SK-MEL-5 (cell line): Measurements from ENCODE around the gene DTD1. TPM values are rescaled to one million over a fixed set of nuclear protein-coding genes. Genes with fewer than 3 reads are reported as not detected.

Experiments used
- DNase-seq: peaks from one replicate; pipeline ENCODE4 v3.0.0-alpha.2; 2016; ENCODE audit warnings: low read depth, low spot score
- in situ Hi-C: cut with HindIII; loops from 2 replicates; pipeline ENCODE4 v1.10.0; 2016; ENCODE audit warnings: low sequenced_read_pairs, high pct_unique_total_duplicates, low pct_unique_long_range_greater_than_20kb
- total RNA-seq: library from RNA; depleted of rRNA; stranded (reverse); fragments of >200 nt; shearing (Covaris generic); gene quantifications from 2 replicates; pipeline ENCODE4 v1.2.3, GENCODE V29; 2014

Gene DTD1
- total RNA-seq, 1 experiment from 2014 or later = 82.0 TPM

GRCh38 chr20:18683839-18684238 is 96.0 kb downstream of the DTD1 start:
- no peak for DNase-seq
- in situ Hi-C loops = no loop called here

GRCh38 chr20:18684775-18685174 is 96.9 kb downstream of the DTD1 start:
- no peak for DNase-seq
- in situ Hi-C loops = no loop called here

- DNase-seq = no peak
- in situ Hi-C loops = no loop called here
Measured at GRCh38 chr20:18685406-18685805, 97.6 kb downstream of the DTD1 start.

- in situ Hi-C loops = no loop called here
- no peak for DNase-seq
Measured at GRCh38 chr20:18686696-18687095, 98.8 kb downstream of the DTD1 start.

- DNase-seq = no peak
- in situ Hi-C loops = no loop called here
Measured at GRCh38 chr20:18688676-18689075, 100.8 kb downstream of the DTD1 start.

GRCh38 chr20:18689557-18689956 is 101.7 kb downstream of the DTD1 start:
- in situ Hi-C loops = no loop called here
- DNase-seq = no peak

- DNase-seq = no peak
Measured at GRCh38 chr20:18692447-18692846, 104.6 kb downstream of the DTD1 start.

GRCh38 chr20:18694071-18694470 is 106.2 kb downstream of the DTD1 start:
- DNase-seq = no peak
- in situ Hi-C loops = no loop called here

More at GRCh38 chr20:18692447-18692846, 104.6 kb downstream of the DTD1 start:
- in situ Hi-C loops = no loop called here

- in situ Hi-C loops = no loop called here
- DNase-seq = no peak
Measured at GRCh38 chr20:18695175-18695574, 107.3 kb downstream of the DTD1 start.

GRCh38 chr20:18698735-18699380 is 111.0 kb downstream of the DTD1 start:
- no peak for DNase-seq
- in situ Hi-C loops = no loop called here

- DNase-seq = no peak
Measured at GRCh38 chr20:18701969-18702368, 114.1 kb downstream of the DTD1 start.

GRCh38 chr20:18702736-18703135 is 114.9 kb downstream of the DTD1 start:
- in situ Hi-C loops = no loop called here
- DNase-seq = no peak

More at GRCh38 chr20:18701969-18702368, 114.1 kb downstream of the DTD1 start:
- in situ Hi-C loops = no loop called here

GRCh38 chr20:18705490-18705889 is 117.6 kb downstream of the DTD1 start:
- DNase-seq = peak; percentile 10
- in situ Hi-C loops = no loop called here

- in situ Hi-C loops = no loop called here
- no peak for DNase-seq
Measured at GRCh38 chr20:18705910-18706309, 118.1 kb downstream of the DTD1 start.

- no peak for DNase-seq
- in situ Hi-C loops = no loop called here
Measured at GRCh38 chr20:18712131-18712530, 124.3 kb downstream of the DTD1 start.

GRCh38 chr20:18712882-18713281 is 125.0 kb downstream of the DTD1 start:
- peak; percentile 31 for DNase-seq
- in situ Hi-C loops = no loop called here

- no peak for DNase-seq
- in situ Hi-C loops = no loop called here
Measured at GRCh38 chr20:18715564-18715963, 127.7 kb downstream of the DTD1 start.

GRCh38 chr20:18717062-18717461 is 129.2 kb downstream of the DTD1 start:
- no peak for DNase-seq
- in situ Hi-C loops = no loop called here

GRCh38 chr20:18718129-18718528 is 130.3 kb downstream of the DTD1 start:
- in situ Hi-C loops = no loop called here
- DNase-seq = no peak

GRCh38 chr20:18719426-18719825 is 131.6 kb downstream of the DTD1 start:
- in situ Hi-C loops = no loop called here
- no peak for DNase-seq
